HUDEP-2 (cell line): ENCODE measurements around the gene TRMT44.
A peak's percentile ranks its signal among the peaks of the same experiment; 100 is the strongest.
"Not testable (repeated sequence)": the region's sequence is repeated elsewhere in the genome, so short reads cannot be mapped to it uniquely, and the experiment has no call there.

ENCODE experiments used
- DNase-seq, 76 experiments: peaks; one replicate each; lab custom pipeline; 2025; ENCODE audit not compliant: unreplicated experiment in 76 of 76; lab: John Stamatoyannopoulos, UW

TRMT44 gene

DNA sequence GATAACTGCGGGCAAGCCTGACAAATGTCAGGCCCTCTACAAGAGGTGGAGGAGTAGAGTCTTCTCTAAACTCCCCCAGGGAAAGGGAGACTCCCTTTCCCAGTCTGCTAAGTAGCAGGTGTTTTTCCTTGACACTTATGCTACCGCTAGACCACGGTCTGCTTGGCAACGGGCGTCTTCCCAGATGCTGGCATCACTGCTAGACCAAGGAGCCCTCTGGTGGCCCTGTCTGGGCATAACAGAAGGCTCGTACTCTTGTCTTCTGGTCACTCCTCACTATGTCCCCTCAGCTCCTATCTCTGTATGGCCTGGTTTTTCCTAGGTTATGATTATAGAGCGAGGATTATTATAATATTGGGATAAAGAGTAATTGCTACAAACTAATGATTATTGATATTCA is 33.7 kb upstream of the TRMT44 start:
- DNase-seq, result peak in 30 of 76 experiments; percentile 3 to 52 (median 16)

DNA sequence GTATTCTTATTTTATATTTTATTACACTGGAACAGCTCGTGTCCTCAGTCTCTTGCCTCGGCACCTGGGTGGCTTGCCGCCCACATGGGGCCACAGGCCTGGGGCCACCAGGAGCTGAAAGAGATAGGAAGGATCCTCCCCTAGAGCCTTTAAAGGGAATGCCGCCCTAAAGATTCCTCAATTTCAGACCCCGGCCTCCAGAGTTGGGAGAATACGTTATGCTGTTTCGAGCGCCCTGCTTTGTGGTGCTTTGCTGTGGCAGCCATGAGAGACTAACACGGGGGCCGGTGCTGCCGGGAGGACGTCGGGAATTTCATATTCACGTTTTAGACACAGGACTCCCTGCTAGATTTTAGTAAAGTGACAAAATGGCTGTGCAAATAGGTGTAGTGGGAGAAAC is 33.3 kb upstream of the TRMT44 start:
- no peak for DNase-seq

DNA sequence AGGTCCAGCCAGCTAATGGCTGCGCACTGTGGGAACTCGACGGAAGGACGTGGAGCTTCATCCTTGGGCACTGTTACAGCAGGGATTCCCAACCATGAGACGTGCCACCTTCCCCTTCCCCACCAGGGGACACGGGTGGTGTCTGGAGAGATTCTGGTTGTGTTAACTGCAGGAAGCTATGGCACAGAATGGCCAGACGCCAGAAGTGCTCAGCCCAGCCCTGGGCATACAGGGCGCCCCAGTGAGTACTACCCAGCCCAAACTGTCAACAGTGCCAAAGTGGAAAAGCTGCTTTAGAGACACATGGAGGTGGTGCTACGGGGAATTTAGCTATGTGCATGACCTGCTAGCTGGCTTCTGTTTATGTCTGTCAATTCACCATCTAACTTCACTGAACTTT is 32.8 kb upstream of the TRMT44 start:
- DNase-seq, result no peak

DNA sequence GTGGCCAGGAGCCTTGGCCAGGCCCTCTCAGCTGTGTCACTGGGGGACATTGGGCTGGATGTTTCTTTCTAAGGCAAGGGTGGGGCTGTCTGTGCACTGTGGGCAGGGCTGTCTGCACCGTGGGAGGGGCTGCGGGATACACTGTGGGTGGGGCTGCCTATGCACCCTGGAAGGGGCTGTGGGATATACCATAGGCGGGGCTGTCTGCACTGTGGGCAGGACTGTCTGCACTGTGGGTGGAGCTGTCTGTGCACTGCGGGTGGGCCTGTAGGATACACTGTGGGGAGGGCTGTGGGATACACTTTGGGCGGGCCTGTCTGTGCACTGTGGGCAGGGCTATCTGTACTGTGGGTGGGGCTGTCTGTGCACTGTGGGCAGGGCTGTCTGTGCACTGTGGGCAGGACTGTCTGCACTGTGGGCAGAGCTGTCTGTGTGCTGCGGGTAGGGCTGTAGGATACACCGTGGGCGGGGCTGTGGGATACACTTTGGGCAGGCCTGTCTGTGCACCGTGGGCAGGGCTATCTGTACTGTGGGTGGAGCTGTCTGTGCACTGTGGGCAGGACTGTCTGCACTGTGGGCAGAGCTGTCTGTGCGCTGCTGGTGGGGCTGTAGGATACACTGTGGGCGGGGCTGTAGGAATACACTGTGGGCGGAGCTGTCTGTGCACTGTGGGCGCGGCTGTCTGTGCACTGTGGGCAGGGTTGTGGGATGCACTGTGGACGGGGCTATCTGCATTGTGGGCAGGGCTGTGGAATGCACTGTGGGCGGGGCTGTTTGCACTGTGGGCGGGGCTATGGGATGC is 31.1 kb upstream of the TRMT44 start:
- peak in 75 of 76 experiments; percentile 33 to 96 (median 82) for DNase-seq

DNA sequence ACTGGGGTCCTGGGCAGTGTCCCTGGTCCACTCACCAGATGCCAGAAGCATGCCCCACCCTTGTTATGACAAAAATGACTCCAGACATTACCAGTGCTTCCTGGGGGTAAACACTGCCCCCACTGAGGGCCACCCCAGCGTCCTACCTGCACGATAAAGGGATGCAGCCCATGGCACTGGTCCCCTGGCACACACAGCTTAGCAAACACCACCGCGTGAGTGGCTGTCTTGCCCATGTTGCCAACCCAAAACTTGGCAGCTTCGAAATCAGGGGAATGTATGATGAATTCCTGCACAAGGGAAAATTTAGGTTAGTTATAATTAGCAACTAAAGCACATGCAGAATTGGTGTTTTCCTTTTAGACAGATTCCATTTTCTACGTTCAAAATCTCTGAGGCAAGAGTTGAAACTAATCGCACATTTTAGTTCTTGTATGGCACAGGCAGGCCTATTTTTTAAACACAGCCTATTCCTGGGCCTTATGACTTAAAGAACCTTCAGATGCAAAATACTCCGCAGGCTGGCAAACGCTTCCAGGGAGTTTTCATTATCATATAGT is 30.4 kb upstream of the TRMT44 start:
- no peak for DNase-seq

DNA sequence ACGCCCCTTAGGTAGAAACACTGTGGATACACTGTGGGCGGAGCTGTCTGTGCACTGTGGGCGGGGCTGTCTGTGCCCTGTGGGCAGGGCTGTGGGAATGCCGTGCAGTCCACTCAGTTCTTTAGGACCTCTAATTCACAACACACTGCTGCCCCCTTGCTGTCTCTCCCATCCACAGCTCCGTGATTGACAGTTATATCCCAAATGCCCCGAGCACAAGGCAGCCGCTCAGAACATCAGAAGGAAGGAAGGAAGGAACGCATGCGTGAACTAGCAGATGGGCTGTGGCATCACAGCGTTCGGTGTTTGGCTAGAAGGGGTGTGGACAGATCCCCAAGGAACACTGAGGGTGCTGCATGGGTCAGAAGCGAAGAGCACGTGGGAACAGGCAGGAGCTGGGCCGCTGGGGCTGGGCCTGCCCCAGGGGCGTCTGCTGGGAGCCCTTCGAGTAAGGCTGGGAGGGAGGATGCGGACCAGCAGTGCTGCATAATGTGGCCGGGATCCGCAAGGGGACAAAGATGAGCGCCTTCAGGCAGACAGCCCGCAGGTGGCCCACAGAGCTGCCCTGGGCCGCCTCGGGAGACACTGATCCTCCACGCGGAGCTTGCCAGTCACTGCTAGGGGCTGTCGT is 29.8 kb upstream of the TRMT44 start:
- DNase-seq, result peak in 43 of 76 experiments; percentile 3 to 54 (median 19)

DNA sequence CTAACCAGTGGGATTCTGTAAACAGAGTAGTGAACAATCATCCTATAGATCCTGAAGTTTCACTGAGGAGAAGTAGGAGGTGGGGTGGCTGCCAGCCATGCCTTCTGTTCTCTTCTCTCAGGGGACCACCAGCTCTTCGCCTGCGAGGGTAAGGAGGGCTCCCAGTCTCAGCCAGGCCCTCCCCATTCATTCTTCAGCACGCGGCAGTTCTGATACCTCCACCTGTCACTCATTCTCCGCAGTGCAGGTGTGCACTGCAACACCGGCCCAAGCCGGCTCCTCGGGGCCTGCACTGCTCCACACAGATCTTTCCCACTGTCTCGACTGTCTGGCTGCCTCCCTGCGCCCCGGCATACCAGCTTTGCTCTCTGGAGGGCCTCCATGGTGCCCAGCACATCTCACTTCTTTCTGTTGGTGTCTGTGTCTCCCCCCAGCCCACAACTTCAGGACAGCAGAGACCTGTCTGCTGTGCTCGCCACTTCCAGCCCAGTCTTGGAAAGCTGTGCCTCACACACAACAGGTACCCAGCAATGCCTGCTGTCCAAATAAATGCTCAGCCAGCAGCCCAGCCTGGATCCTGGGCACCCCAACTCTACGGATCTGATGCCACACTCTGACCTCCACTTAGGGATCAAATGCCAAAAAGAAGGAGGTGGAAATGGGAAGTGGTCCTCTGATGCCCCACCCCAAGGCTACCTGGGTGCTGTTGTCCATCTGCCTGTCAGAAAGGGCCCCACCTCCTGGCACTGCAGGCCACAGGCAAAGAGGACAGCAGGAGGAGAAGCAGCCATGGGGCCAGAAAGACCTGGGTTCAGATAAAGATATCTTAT is 29.0 kb upstream of the TRMT44 start:
- DNase-seq, result no peak

DNA sequence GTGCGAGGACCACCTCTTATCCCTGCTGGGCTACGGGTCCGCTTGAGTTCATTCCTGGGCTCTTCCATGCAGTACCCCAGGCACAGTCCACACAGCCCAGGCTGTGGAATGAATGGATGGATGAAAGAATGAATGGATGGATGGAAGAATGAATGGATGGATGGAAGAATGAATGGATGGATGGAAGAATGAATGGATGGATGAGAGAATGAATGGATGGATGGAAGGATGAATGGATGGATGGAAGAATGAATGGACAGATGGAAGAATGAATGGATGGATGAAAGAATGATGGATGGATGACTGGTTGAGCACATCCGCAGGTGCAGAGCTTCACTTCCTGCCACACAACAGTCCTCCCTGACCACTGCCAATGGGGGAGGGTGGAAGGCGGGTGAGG is 28.3 kb upstream of the TRMT44 start:
- DNase-seq, result no peak

DNA sequence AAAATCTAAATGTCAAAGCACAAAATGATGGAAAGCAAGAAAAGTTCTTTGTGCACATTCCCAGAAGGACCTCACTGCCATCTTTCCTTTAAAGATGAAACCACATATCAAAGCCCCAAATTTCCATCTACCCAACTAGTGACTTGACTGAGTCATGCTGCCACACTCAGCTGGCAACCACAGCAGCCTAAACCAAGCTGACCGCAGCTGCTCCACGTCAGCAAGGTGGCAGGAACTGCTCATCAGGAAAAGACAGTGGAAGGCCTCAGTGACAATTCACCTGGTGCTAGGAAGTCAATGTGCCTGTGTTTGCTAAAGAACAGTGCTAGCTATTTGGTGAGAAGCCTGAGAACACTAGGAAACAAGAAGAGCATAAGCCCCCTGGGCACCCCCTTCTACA is 26.2 kb upstream of the TRMT44 start:
- no peak for DNase-seq

DNA sequence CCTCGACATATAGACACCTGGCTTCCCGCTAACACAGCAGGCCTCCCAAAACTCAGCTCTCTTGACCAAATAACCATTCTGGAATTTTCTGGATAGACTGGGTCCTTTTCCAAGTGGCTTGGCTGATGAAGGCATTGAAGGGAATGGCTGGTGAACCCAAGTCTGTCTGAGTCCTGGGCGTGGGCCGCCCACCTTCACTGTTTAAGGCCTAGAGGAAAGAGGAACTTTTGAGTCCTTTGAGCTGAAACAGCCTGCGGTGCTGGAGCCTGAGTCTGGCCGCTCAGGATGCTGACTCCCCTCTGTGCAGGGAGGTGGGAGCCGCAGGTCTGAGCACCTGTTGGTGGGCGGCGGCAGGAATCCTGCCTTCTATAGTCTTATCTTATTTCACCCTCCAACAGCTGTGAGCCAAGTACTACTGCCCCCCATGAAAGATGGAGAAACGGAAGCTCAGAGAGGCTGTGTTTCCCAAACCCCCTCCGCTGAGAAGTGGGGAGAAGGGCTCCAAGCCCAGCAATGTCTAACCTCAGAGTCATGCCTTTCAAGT is 23.4 kb upstream of the TRMT44 start:
- no peak for DNase-seq

DNA sequence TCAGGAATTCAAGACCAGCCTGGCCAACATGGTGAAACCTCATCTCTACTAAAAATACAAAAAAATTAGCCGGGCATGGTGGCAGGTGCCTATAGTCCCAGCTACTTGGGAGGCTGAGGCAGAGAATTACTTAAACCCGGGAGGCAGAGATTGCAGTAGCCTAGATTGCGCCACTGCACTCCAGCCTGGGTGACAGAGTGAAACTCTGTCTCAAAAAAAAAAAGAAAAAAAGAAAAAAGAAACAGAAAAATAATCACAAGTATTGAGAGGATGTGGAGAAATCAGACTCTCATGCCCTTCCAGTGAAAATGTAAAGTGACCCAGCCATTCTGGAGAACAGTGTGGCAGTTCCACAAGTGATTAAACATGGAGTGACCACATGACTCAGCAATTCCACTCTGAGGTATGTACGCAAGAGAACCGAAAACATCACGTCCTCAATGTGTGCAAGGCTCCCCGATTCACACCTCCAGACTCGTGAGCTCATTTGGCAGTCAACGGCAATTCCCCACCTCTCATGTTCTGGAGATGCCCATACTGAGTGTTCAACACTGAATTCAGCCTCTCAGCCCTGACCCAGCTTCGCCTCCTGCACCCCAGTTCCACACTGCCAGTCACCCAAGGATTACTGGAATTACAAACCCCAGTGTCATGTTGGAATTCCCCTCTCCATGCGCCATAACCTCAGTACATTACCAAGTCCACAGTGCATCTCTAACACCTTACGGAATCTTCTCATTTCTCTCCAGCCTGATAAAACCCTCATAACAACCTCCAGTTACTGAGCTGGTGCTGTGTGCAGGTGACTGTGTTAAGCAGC is 21.1 kb upstream of the TRMT44 start:
- DNase-seq, result no peak

DNA sequence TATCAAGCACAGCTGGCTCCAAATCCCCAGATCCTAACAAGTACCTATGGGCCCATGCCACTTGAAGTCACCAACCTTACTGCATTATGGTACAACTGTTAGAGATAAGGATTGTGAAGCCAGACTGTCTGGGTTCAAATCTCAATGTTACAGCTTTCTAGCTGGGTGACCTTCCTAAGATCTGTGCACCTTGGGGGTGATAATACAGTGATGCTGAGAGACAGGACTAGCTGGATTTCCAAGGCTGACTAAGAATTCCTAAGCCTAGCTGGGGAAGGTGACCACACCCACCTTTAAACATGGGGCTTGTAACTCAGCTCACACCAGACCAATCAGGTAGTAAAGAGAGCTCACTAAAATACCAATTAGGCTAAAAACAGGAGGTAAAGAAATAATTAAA is 20.4 kb upstream of the TRMT44 start:
- DNase-seq, result not testable (repeated sequence)

DNA sequence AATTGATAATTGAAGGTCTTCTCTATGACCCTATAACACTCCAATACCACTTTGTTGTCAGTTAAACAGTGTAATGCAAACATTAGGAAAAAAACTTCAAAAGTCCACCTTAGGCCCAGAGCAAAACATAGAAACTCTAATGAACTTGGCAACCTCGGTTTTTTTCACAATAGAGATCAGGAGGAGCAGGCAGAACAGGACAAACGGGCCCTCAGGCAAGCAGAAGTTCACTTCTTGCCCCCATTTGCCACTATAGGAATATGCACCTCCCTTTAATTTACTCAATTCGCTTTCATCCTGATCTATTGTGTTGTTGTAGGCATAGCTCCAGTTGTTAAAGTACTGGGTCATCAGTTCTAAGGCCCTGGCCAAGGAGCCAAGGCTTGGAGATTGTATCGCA is 18.2 kb upstream of the TRMT44 start:
- DNase-seq, result no peak

DNA sequence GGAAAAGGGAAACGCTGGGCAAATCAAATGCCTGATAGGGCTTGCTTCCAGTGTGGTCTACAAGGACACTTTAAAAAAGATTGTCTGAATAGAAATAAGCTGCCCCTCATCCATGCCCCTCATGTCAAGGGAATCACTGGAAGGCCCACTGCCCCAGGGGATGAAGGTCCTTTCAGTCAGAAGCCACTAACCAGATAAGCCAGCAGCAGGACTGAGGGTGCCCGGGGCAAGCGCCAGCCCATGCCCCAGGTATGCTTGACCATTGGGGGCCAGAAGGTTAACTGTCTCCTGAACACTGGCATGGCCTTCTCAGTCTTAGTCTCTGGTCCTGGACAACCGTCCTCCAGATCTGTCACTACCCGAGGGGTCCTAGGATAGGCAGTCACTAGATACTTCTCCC is 17.8 kb upstream of the TRMT44 start:
- no peak for DNase-seq

DNA sequence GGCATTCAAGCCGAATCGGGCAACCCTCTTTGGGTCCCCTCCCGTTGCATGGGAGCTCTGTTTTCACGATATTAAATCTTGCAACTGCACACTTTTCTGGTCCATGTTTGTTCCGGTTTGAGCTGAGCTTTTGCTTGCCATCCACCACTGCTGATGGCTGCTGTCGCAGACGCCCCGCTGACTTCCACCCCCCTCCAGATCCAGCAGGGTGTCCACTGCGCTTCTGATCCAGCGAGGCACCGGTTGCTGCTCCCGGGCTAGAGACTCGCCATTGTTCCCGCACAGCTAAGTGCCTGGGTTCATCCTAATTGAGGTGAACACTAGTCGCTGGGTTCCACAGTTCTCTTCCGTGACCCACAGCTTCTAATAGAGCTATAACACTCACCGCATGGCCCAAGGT is 13.3 kb upstream of the TRMT44 start:
- no peak for DNase-seq

DNA sequence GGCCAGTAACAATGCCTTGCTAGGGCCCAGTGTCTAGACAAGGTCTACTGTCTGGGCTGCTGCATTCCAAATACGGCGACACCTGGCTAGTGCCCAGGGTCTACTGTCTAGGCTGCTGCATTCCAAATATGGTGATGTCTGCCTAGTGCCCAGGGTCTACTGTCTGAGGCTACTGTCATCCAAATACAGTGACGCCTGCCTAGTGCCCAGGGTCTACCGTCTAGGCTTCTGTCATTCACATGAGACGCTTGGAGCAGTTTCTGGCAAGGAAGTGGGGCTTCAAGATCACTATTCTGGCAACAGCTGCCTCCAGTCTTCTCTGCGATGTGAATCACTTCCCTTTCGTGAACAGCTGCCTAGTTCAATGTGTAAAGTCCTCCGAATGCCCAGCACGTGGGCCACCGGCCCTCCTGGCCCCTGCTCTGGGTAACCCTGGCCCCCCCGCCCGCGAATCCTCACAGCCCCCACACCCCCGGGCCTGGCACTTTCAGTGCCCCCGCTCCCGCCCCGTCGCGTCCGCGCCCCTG is 12.8 kb upstream of the TRMT44 start:
- peak in 6 of 76 experiments; percentile 5 to 40 (median 19) for DNase-seq

DNA sequence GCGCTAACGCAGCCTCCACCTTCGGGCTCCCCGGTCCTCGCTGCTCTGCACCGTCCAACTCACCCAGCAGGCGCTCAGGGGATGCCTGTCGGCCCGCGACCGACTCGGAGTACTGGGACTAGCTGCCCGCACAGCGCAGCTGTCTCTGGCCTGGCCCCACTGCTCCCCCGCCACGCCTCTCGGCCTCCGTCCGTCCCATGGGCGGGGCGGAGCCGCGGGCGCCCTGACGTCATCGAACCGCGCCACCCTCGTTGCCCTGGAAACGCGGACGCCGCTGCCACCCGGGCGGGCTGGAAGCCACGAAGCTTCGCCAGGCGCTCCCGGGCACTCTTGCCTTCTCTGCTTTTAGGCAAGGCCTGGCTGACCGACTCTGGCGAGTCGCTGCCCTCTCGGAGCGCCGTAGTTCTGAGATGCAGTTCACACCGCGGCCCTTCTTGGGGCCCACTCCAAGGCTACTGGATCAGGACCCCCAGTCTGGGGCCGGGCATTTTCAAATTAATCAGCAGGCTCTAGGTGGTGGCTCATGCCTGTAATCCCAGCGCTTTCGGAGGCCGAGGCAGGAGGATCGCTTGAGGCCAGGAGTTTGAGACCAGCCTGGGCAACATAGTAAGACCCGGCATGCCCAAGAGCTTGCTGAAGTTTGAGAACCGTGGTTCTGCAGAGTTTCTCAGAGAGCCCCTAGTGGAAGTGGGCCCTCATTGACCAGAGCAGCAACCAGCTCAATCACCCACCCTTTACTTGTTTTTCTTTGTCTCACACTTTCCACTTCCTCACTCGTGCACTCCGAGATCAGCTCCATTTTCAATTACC is 12.1 kb upstream of the TRMT44 start:
- peak in 74 of 76 experiments; percentile 14 to 93 (median 78) for DNase-seq

DNA sequence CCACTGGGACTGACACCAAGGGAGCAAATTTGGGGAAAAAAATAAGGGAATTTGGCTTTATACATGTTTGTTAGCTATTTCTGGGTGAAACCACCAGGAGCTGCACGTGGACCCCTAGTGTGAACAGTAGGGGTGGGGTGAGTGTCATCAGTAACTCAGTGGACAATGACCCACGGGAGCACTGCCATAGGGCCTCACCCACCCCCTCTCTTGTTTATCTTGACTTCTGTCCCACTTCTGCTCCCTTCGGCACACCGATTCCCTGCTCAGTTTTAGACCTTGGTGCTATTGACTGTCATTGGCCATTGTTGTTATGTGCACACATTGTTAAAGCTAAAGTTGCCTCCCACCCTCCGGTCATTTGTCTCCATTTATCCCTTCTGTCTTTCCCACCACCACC is 9.0 kb upstream of the TRMT44 start:
- no peak for DNase-seq

DNA sequence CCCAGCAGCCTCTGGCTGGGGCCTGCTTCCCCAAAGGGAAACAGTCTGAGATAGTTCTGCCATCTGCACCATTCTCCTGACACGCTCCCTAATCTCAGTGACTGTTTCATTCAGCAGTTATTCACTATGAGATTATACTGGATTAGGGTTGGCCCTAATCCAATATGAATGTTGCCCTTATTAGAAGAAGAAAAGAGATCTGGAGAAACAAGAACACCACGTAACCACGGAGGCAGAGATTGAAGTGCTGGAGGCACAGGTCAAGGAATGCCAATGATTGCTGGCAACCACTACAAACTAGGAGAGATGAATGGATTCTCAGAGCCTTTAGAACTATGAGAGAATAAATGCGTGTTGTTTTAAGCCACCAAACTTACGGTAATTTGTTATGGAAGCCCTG is 7.4 kb upstream of the TRMT44 start:
- DNase-seq, result no peak
